Dermis blood vessel endothelial cell (primary cell): ENCODE data around the gene RSPO1. TPM values are rescaled to one million over a fixed set of nuclear protein-coding genes. Genes with fewer than 3 reads are reported as not detected.
"Not testable (repeated sequence)": the region's sequence is repeated elsewhere in the genome, so short reads cannot be mapped to it uniquely, and the experiment has no call there.

Experiments used
- DNase-seq: peaks from one replicate; pipeline ENCODE4 v3.0.0; 2010
- total RNA-seq: library from RNA; depleted of rRNA; stranded (reverse); fragments of >200 nt; gene quantifications from 2 replicates; pipeline ENCODE4 v1.2.3, GENCODE V29; 2014

Gene RSPO1
- total RNA-seq, 1 donor from 2014 or later = not detected

- no peak for DNase-seq
Measured at GRCh38 chr1:37612186-37612585, 22.5 kb downstream of the RSPO1 start.

- DNase-seq = no peak
Measured at GRCh38 chr1:37609994-37610393, 24.7 kb downstream of the RSPO1 start.

- no peak for DNase-seq
Measured at GRCh38 chr1:37609002-37609401, 25.7 kb downstream of the RSPO1 start.

- DNase-seq = no peak
Measured at GRCh38 chr1:37606481-37607263, 28.0 kb downstream of the RSPO1 start.

GRCh38 chr1:37605806-37606474 lies 28.8 kb downstream of the RSPO1 start:
- DNase-seq = no peak

GRCh38 chr1:37605061-37605650 lies 29.5 kb downstream of the RSPO1 start:
- DNase-seq = no peak

GRCh38 chr1:37602750-37603694 lies 31.7 kb downstream of the RSPO1 start:
- peak; percentile 45 for DNase-seq

GRCh38 chr1:37601441-37601840 lies 33.3 kb downstream of the RSPO1 start:
- no peak for DNase-seq

- DNase-seq = no peak
Measured at GRCh38 chr1:37599940-37600339, 34.8 kb downstream of the RSPO1 start.

GRCh38 chr1:37596182-37596667 lies 38.5 kb downstream of the RSPO1 start:
- DNase-seq = no peak

- peak; percentile 98 for DNase-seq
Measured at GRCh38 chr1:37595440-37596181, 39.1 kb downstream of the RSPO1 start, which contains the start of gene GNL2. Gene GNL2 (minus strand): TSS chr1:37595937. CDS start chr1:37595822, 115 bp downstream.

GRCh38 chr1:37593726-37594125 lies 41.0 kb downstream of the RSPO1 start:
- DNase-seq = no peak

GRCh38 chr1:37588939-37589338 lies 45.8 kb downstream of the RSPO1 start:
- DNase-seq = no peak

GRCh38 chr1:37584544-37584943 lies 50.1 kb downstream of the RSPO1 start:
- DNase-seq = not testable (repeated sequence)

GRCh38 chr1:37575692-37576091 lies 59.0 kb downstream of the RSPO1 start:
- peak; percentile 60 for DNase-seq

GRCh38 chr1:37574834-37575480 lies 59.7 kb downstream of the RSPO1 start:
- peak; percentile 68 for DNase-seq

GRCh38 chr1:37570528-37571334 lies 64.0 kb downstream of the RSPO1 start:
- no peak for DNase-seq

GRCh38 chr1:37567023-37567422 lies 67.7 kb downstream of the RSPO1 start:
- DNase-seq = no peak

- DNase-seq = no peak
Measured at GRCh38 chr1:37564892-37565291, 69.8 kb downstream of the RSPO1 start.

- no peak for DNase-seq
Measured at GRCh38 chr1:37562984-37563383, 71.7 kb downstream of the RSPO1 start.
